K562 (cell line): ENCODE measurements around the gene TOGARAM2. TPM values are rescaled to one million over a fixed set of nuclear protein-coding genes. Genes with fewer than 3 reads are reported as not detected.
"Not testable (repeated sequence)": the region's sequence is repeated elsewhere in the genome, so short reads cannot be mapped to it uniquely, and the experiment has no call there.

ENCODE experiments used
- ATAC-seq: fragments of 200-7000 bp; cut with Tn5 transposase; 3 replicates; pipeline ENCODE4 v1.9.1; 2020; ENCODE audit warnings: moderate library complexity
- BruUV-seq: library from RNA; stranded (reverse); fragments of 400-500 nt; replicated peaks from 2 replicates; lab custom pipeline; 2021; lab: Mats Ljungman, UMichigan
- CTCF ChIA-PET: fragments of 300-600 bp; formaldehyde crosslinking; extraction: SDS; loops from one replicate; lab custom pipeline; 2021; ENCODE audit warnings: low intra/inter-chr PET ratio; lab: Yijun Ruan, JAX
- POLR2A ChIA-PET: fragments of 300-600, 350-650 bp; sonication (Branson Sonifier 250); formaldehyde crosslinking; extraction: SDS; loops from one replicate; lab custom pipeline; 2021; ENCODE audit warnings: antibody characterized with exemption, inconsistent platforms; lab: Yijun Ruan, JAX
- DNase-seq, 4 experiments: peaks; one replicate each; pipeline versions ENCODE4 v3.0.0 to v3.0.0-alpha.2; 2011 to 2018; ENCODE audit warnings: low spot score in 3 of 4, mixed read lengths in 3 of 4; ENCODE audit errors: extremely low read depth in 1 of 4
- FAIRE-seq: peaks from 2 replicates; lab custom pipeline; 2011; peaks lifted over from hg19 to GRCh38; lab: Jason Lieb, UNC
- H2AFZ ChIP-seq: 2 replicates; pipeline ENCODE4 v1.6.0; 2011; ENCODE audit warnings: low read depth, low read length, control low read depth, inconsistent platforms
- H3K27ac ChIP-seq: fragments of 200-600 bp; 3 replicates; pipeline ENCODE4 v1.8.0; 2011; ENCODE audit warnings: low read depth, mild to moderate bottlenecking, control low read depth, inconsistent platforms, low read length, moderate library complexity, mixed read lengths; ENCODE audit errors: extremely low read depth
- H3K27me3 ChIP-seq, 2 experiments: fragments of 300-600 bp in 1 of 2; 2 replicates in 1 of 2; 3 replicates in 1 of 2; pipeline versions ENCODE4 v1.6.0 to v1.8.0; 2011; ENCODE audit warnings: inconsistent platforms in 2 of 2, low read length in 2 of 2, mild to moderate bottlenecking in 1 of 2, mixed read lengths in 1 of 2, moderate library complexity in 1 of 2; ENCODE audit not compliant: control insufficient read depth in 2 of 2, insufficient read depth in 2 of 2
- H3K36me3 ChIP-seq: fragments of 300-600 bp; 3 replicates; pipeline ENCODE4 v1.8.0; 2011; ENCODE audit warnings: mild to moderate bottlenecking, low read length, inconsistent platforms; ENCODE audit not compliant: control insufficient read depth, insufficient read depth
- H3K4me1 ChIP-seq, 2 experiments: fragments of 200-600 bp in 1 of 2; replicated peaks in 1 of 2; 2 replicates in 1 of 2; 3 replicates in 1 of 2; pipeline versions ENCODE4 v1.5.1 to v1.8.0; 2011; ENCODE audit warnings: inconsistent platforms in 2 of 2, low read length in 2 of 2, mild to moderate bottlenecking in 1 of 2, mixed read lengths in 1 of 2, moderate library complexity in 1 of 2; ENCODE audit not compliant: control insufficient read depth in 2 of 2, insufficient read depth in 2 of 2
- H3K4me2 ChIP-seq: 2 replicates; pipeline ENCODE4 v1.6.1; 2011; ENCODE audit warnings: low read length, control low read depth, inconsistent platforms, mixed read lengths; ENCODE audit not compliant: insufficient read depth
- H3K4me3 ChIP-seq: fragments of 200-600 bp; sonication (generic), shearing (Covaris generic); 2 replicates; pipeline ENCODE4 v1.5.1; 2016; ENCODE audit warnings: control low read depth, inconsistent platforms
- H3K79me2 ChIP-seq: fragments of 200-600 bp; 3 replicates; pipeline ENCODE4 v1.8.0; 2011; ENCODE audit warnings: low read length, inconsistent platforms; ENCODE audit not compliant: control insufficient read depth, insufficient read depth
- H3K9ac ChIP-seq, 2 experiments: 2 replicates each; pipeline versions ENCODE4 v1.6.0 to v1.6.1; 2011; ENCODE audit warnings: low read depth in 2 of 2, low read length in 2 of 2, control low read depth in 1 of 2, inconsistent platforms in 1 of 2, mild to moderate bottlenecking in 1 of 2, mixed read lengths in 1 of 2; ENCODE audit not compliant: insufficient read depth in 1 of 2
- H3K9me1 ChIP-seq: one replicate; pipeline ENCODE4 v1.6.0; 2011; ENCODE audit warnings: inconsistent platforms, mild to moderate bottlenecking, low read length, moderate library complexity; ENCODE audit not compliant: control insufficient read depth, insufficient read depth
- H3K9me3 ChIP-seq: replicated peaks from 2 replicates; pipeline ENCODE4 v1.5.1; 2011; ENCODE audit warnings: low read depth, low read length, inconsistent platforms; ENCODE audit not compliant: control insufficient read depth, insufficient read depth
- H4K20me1 ChIP-seq: replicated peaks from 2 replicates; pipeline ENCODE4 v1.6.1; 2011; ENCODE audit warnings: low read length, inconsistent platforms, mixed read lengths; ENCODE audit not compliant: control insufficient read depth, insufficient read depth
- POLR2A ChIP-seq: fragments of 450-650 bp; conservative IDR thresholded peaks from 2 replicates; pipeline ENCODE4 v1.6.1; 2016
- ZNF586 ChIP-seq: fragments of 450-650 bp; formaldehyde crosslinking; conservative IDR thresholded peaks from 2 replicates; pipeline ENCODE4 v1.4.0; 2020; ENCODE audit warnings: mild to moderate bottlenecking, moderate library complexity
- WGBS: fragments of 100-300 bp; shearing (Covaris generic); methylation state at CpG from one replicate; pipeline ENCODE4 v1.1.6; 2016; ENCODE audit warnings: low coverage, mixed read lengths; ENCODE audit not compliant: insufficient coverage; ENCODE audit errors: missing lambda C conversion rate; 5-methylcytosine and 5-hydroxymethylcytosine counted together
- in situ Hi-C: fragments of 300-500 bp; cut with MboI; formaldehyde crosslinking; loops from 4 replicates; pipeline ENCODE4 v1.15.0; 2018; ENCODE audit warnings: inconsistent platforms, mixed read lengths
- intact Hi-C: fragments of 100-400 bp; cut with micrococcal nuclease; formaldehyde crosslinking; loops from 2 replicates; pipeline ENCODE4 v1.14.2; 2022
- polyA plus RNA-seq, 8 experiments: library from polyadenylated mRNA; depleted of rRNA in 4 of 8; stranded (reverse) in 5 of 8; unstranded in 3 of 8; fragments of >200 nt; fragmentation: Nextera tagmentation in 2 of 8; fragmentation: Illumina TruSeq in 1 of 8; extraction: Ambion mirVana in 2 of 8; extraction: Trizol in 1 of 8; gene quantifications; 2 replicates each; pipeline versions ENCODE4 v1.2.1 to v1.2.3, GENCODE V29; 2011 to 2014; ENCODE audit warnings: inconsistent platforms in 1 of 8, missing spikeins in 1 of 8
- total RNA-seq, 7 experiments: library from RNA; depleted of rRNA in 6 of 7; stranded (reverse); fragments of >200 nt in 6 of 7; fragmentation: Illumina TruSeq in 2 of 7; extraction: Trizol in 2 of 7; gene quantifications; 2 replicates each; pipeline versions ENCODE4 v1.2.1 to v1.2.3, GENCODE V29; 2011 to 2021; ENCODE audit warnings: low replicate concordance in 1 of 7

Gene TOGARAM2
- total and polyA plus RNA-seq, 9 of the 15 experiments (the other 6 are each of a cell fraction or from before 2014, with no cell fraction given): not detected

- Histone ChIP-seq H3K79me2 (no peaks in the 10 kb centered on the region), H4K20me1 (no peaks in the 10 kb centered on the region), H3K9me3 (no peaks in the 10 kb centered on the region), H3K9ac (no peak overlapping the region), H3K4me3 (no peak overlapping the region), H2AFZ (no peak overlapping the region), H3K4me2 (no peak overlapping the region), H3K27me3 (peaks cover 4 to 41% of the 10 kb centered on the region in 2 experiments; a peak in 3 of 5 replicates), H3K36me3 (no peaks in the 10 kb centered on the region), H3K4me1 (no peaks in the 10 kb centered on the region; a peak in 1 of 5 replicates), H3K27ac (no peak overlapping the region), H3K9me1 (no peaks in the 10 kb centered on the region)
- intact Hi-C loops (no loop called here), in situ Hi-C loops (no loop called here)
- no peak for DNase-seq
- WGBS: 3% methylated on average over 10 of the region's 10 CpGs
- no peak for ATAC-seq
- CTCF ChIA-PET: interaction anchor here (0.6 kb wide), 1 partner anchor 413 kb away, joined by 8 read pairs; no protein-coding TSS in a partner anchor
- no peak for FAIRE-seq
- TF ChIP-seq POLR2A: no peak
- TF ChIP-seq ZNF586 (CRISPR knock-in tag): no peak
- POLR2A ChIA-PET: no interaction called here
- BruUV-seq: no TSS peak
These were observed 3.8 kb upstream of the TOGARAM2 start for GRCh38 chr2:28977176-28977875.

GRCh38 chr2:28978001-28978400, 3.1 kb upstream of the TOGARAM2 start:
- BruUV-seq, H3K27ac ChIP-seq, ATAC-seq, H3K9me1 ChIP-seq, in situ Hi-C loops, H3K36me3 ChIP-seq, H3K9ac ChIP-seq, H4K20me1 ChIP-seq, DNase-seq, H3K9me3 ChIP-seq, intact Hi-C loops, H2AFZ ChIP-seq, CTCF ChIA-PET, H3K4me2 ChIP-seq, H3K4me1 ChIP-seq, H3K79me2 ChIP-seq, FAIRE-seq, H3K4me3 ChIP-seq: not testable (repeated sequence)
- POLR2A ChIA-PET: interaction anchor here (0.8 kb wide), 1 partner anchor 10 kb away, joined by 6 read pairs; no protein-coding TSS in a partner anchor
- WGBS: 1% methylated on average over 8 of the region's 8 CpGs
- peaks cover 2 to 43% of the 10 kb centered on the region in 2 experiments; a peak in 3 of 5 replicates for H3K27me3 ChIP-seq
